ENCODE measurements around the gene NAGS.
"Not testable (repeated sequence)": the region's sequence is repeated elsewhere in the genome, so short reads cannot be mapped to it uniquely, and the experiment has no call there.

Gene NAGS

GRCh38 chr17:43984521-43984920, 19.9 kb upstream of the NAGS start:
- FAIRE-seq: no peak

- FAIRE-seq: no peak
Observed at GRCh38 chr17:43986225-43986981, 18.0 kb upstream of the NAGS start.

GRCh38 chr17:43987131-43988021, 17.0 kb upstream of the NAGS start:
- no peak for FAIRE-seq

- FAIRE-seq: no peak
Observed at GRCh38 chr17:43988301-43988700, 16.1 kb upstream of the NAGS start.

GRCh38 chr17:43992641-43993040, 11.8 kb upstream of the NAGS start:
- no peak for FAIRE-seq

GRCh38 chr17:43994272-43995149, 9.9 kb upstream of the NAGS start:
- no peak for FAIRE-seq

- FAIRE-seq: no peak
Observed at GRCh38 chr17:43995150-43995471, 9.3 kb upstream of the NAGS start.

GRCh38 chr17:43997180-43997579, 7.2 kb upstream of the NAGS start:
- not testable (repeated sequence) for FAIRE-seq

- FAIRE-seq: no peak
Observed at GRCh38 chr17:43998552-43998951, 5.9 kb upstream of the NAGS start.

- no peak for FAIRE-seq
Observed at GRCh38 chr17:43999024-43999423, 5.4 kb upstream of the NAGS start.

GRCh38 chr17:44000141-44000860, 4.1 kb upstream of the NAGS start:
- FAIRE-seq: no peak

GRCh38 chr17:44000871-44001460, 3.5 kb upstream of the NAGS start:
- no peak for FAIRE-seq

- no peak for FAIRE-seq
Observed at GRCh38 chr17:44001461-44001920, 2.9 kb upstream of the NAGS start.

- no peak for FAIRE-seq
Observed at GRCh38 chr17:44002141-44002848, 2.1 kb upstream of the NAGS start.

- FAIRE-seq: no peak
Observed at GRCh38 chr17:44004761-44005526, 522 bp downstream of the NAGS start.

- no peak for FAIRE-seq
Observed at GRCh38 chr17:44005527-44006271, 1.3 kb downstream of the NAGS start.

GRCh38 chr17:44006272-44006597, 1.8 kb downstream of the NAGS start:
- FAIRE-seq: no peak

GRCh38 chr17:44006598-44007345, 2.4 kb downstream of the NAGS start:
- FAIRE-seq: peak; percentile 63

Measured in TTC549 (cell line).